Vagina (tissue), 2 donors: ENCODE data around the gene TRAPPC13. TPM values are rescaled to one million over a fixed set of nuclear protein-coding genes. Genes with fewer than 3 reads are reported as not detected.
"Not testable (repeated sequence)": the region's sequence is repeated elsewhere in the genome, so short reads cannot be mapped to it uniquely, and the experiment has no call there.

Experiments
- DNase-seq, 2 donors: peaks; one replicate each; pipeline ENCODE4 v3.0.0-alpha.2; 2017; ENCODE audit errors: extremely low spot score in 2 of 2
- H3K27ac ChIP-seq: fragments of 200-600 bp; sonication (generic); one replicate; pipeline ENCODE4 v1.5.1; 2019
- H3K27me3 ChIP-seq: fragments of 200-600 bp; sonication (generic); one replicate; pipeline ENCODE4 v1.5.1; 2019
- H3K36me3 ChIP-seq, 2 donors: fragments of 200-600 bp; sonication (generic); one replicate each; pipeline ENCODE4 v1.5.1; 2017 to 2019
- H3K4me1 ChIP-seq: fragments of 200-600 bp; sonication (generic); one replicate; pipeline ENCODE4 v1.5.1; 2019
- H3K4me3 ChIP-seq, 2 donors: fragments of 200-600 bp; sonication (generic); 1 replicate in 1 of 2; 2 replicates in 1 of 2; pipeline ENCODE4 v1.5.1; 2016 to 2019
- H3K9me3 ChIP-seq: fragments of 200-600 bp; sonication (generic); one replicate; pipeline ENCODE4 v1.5.1; 2019
- CTCF ChIP-seq, 3 experiments: fragments of 450-650 bp in 2 of 3; fragments of 200-600 bp in 1 of 3; sonication (generic) in 1 of 3; IDR thresholded peaks; one replicate each; pipeline ENCODE4 v1.5.1; 2017 to 2019; ENCODE audit warnings: antibody characterized with exemption in 3 of 3, mild to moderate bottlenecking in 2 of 3, moderate library complexity in 2 of 3
- POLR2A ChIP-seq, 2 donors: fragments of 450-650 bp; IDR thresholded peaks; one replicate each; pipeline ENCODE4 v1.6.1; 2017; ENCODE audit warnings: antibody characterized with exemption in 2 of 2, mild to moderate bottlenecking in 2 of 2, moderate library complexity in 2 of 2
- POLR2AphosphoS5 ChIP-seq, 2 donors: sonication (generic); formaldehyde crosslinking; IDR thresholded peaks; one replicate each; pipeline ENCODE4 v1.9.0; 2017; ENCODE audit warnings: antibody characterized with exemption in 2 of 2, mild to moderate bottlenecking in 2 of 2, low read depth in 1 of 2; ENCODE audit not compliant: insufficient read depth in 1 of 2
- intact Hi-C: fragments of 100-400 bp; cut with DNase I; formaldehyde crosslinking; loops from one replicate; pipeline ENCODE4 v1.15.1; 2023
- total RNA-seq: library from RNA; depleted of rRNA; stranded (reverse); fragments of >200 nt; gene quantifications from one replicate; pipeline ENCODE4 v1.2.3, GENCODE V29; 2016

Gene TRAPPC13
- 11.0 TPM for total RNA-seq

GRCh38 chr5:65624571-65625555, at the start of gene TRAPPC13, which contains the start of gene SHLD3:
TRAPPC13 (plus strand) TSS chr5:65625027; CDS start chr5:65625061, 34 bp downstream.
SHLD3 (plus strand) TSS chr5:65625027; CDS start chr5:65629588, 4,561 bp downstream.
- DNase-seq, result peak in 1 of 2 donors; percentile 91
- H3K4me1 ChIP-seq, result peaks cover 35% of the 10 kb centered on the region
- TF ChIP-seq POLR2A (IDR thresholded peaks at IDR 0.05) (no peak), CTCF (IDR thresholded peaks at IDR 0.05) (no peak), POLR2AphosphoS5 (IDR thresholded peaks at IDR 0.05; ENCODE audit: insufficient read depth in 1 of 2, low read depth in 1 of 2) (peak in 1 of 2 donors; percentile 84)
- H3K27ac ChIP-seq, result peak within 1 kb of the TSS; percentile 70
- H3K9me3 ChIP-seq, result no peaks in the 10 kb centered on the region
- peak within 1 kb of the TSS; percentile 64 to 70 for H3K4me3 ChIP-seq
- no peaks in the 10 kb centered on the region for H3K27me3 ChIP-seq
- H3K36me3 ChIP-seq, result peaks cover 0 to 7% of the 10 kb centered on the region in 2 donors
- intact Hi-C loops, result no loop called here

- no peak overlapping the region for H3K4me3 ChIP-seq
- H3K27me3 ChIP-seq, result no peaks in the 10 kb centered on the region
- H3K36me3 ChIP-seq, result peaks cover 0 to 43% of the 10 kb centered on the region in 2 donors
- no peaks in the 10 kb centered on the region for H3K4me1 ChIP-seq
- TF ChIP-seq POLR2AphosphoS5 (IDR thresholded peaks at IDR 0.05; ENCODE audit: insufficient read depth in 1 of 2, low read depth in 1 of 2), result no peak
- TF ChIP-seq POLR2A (IDR thresholded peaks at IDR 0.05), result no peak
- TF ChIP-seq CTCF (IDR thresholded peaks at IDR 0.05), result no peak
- DNase-seq, result no peak
- H3K27ac ChIP-seq, result no peak overlapping the region
- H3K9me3 ChIP-seq, result no peaks in the 10 kb centered on the region
- intact Hi-C loops, result no loop called here
These were observed 47.7 kb upstream of the TRAPPC13 start for GRCh38 chr5:65577141-65577540.

- no peak for DNase-seq
- no peak overlapping the region for H3K4me3 ChIP-seq
- H3K27ac ChIP-seq, result no peak overlapping the region
- peaks cover 0 to 65% of the 10 kb centered on the region in 2 donors for H3K36me3 ChIP-seq
- no peaks in the 10 kb centered on the region for H3K9me3 ChIP-seq
- no peak for TF ChIP-seq POLR2A (IDR thresholded peaks at IDR 0.05)
- TF ChIP-seq CTCF (IDR thresholded peaks at IDR 0.05), result no peak
- no peak for TF ChIP-seq POLR2AphosphoS5 (IDR thresholded peaks at IDR 0.05; ENCODE audit: insufficient read depth in 1 of 2, low read depth in 1 of 2)
- intact Hi-C loops, result no loop called here
- no peaks in the 10 kb centered on the region for H3K27me3 ChIP-seq
- H3K4me1 ChIP-seq, result no peaks in the 10 kb centered on the region
These were observed 36.1 kb upstream of the TRAPPC13 start for GRCh38 chr5:65588694-65589093.

- H3K4me3 ChIP-seq, DNase-seq, H3K9me3 ChIP-seq, H3K27me3 ChIP-seq, H3K27ac ChIP-seq, H3K4me1 ChIP-seq, intact Hi-C loops: not testable (repeated sequence)
- peaks cover 0 to 70% of the 10 kb centered on the region in 2 donors for H3K36me3 ChIP-seq
These were observed 23.1 kb upstream of the TRAPPC13 start for GRCh38 chr5:65601761-65602160.

- H3K27ac ChIP-seq, result no peak overlapping the region
- no peak for DNase-seq
- TF ChIP-seq CTCF (IDR thresholded peaks at IDR 0.05) (no peak), POLR2AphosphoS5 (IDR thresholded peaks at IDR 0.05; ENCODE audit: insufficient read depth in 1 of 2, low read depth in 1 of 2) (no peak), POLR2A (IDR thresholded peaks at IDR 0.05) (no peak)
- peaks cover 0 to 62% of the 10 kb centered on the region in 2 donors for H3K36me3 ChIP-seq
- H3K4me1 ChIP-seq, result no peaks in the 10 kb centered on the region
- H3K4me3 ChIP-seq, result no peak overlapping the region
- no peaks in the 10 kb centered on the region for H3K27me3 ChIP-seq
- intact Hi-C loops, result no loop called here
- no peaks in the 10 kb centered on the region for H3K9me3 ChIP-seq
These were observed 13.3 kb upstream of the TRAPPC13 start for GRCh38 chr5:65611524-65611923.
